Measurements from ENCODE around the gene PLA2G4A.

Gene PLA2G4A

DNA sequence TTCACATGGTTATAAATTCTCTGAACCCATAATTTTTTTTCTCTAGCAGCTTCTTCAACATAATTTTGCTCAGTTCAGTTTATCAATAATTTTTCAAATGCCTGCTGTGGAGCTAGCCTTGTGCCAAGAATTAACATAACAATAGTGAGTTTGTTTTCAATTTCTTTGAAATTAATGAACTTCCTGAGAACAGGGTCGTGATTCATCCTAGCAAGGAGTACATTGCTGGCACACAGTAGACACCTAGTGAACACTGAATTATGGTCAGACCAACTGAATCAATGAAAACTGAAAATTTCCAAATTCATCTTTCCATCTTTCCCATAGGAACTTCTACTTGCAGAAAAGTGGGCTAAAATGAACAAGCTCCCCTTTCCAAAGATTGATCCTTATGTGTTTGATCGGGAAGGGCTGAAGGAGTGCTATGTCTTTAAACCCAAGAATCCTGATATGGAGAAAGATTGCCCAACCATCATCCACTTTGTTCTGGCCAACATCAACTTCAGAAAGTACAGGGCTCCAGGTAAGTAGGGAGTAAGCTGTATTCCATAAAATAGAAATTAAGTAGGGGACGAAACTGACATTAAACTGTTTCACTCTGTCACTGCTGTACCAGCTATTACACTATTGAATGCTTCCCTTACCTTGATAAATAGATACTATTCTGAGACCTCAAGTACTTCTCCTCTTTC, 148.7 kb downstream of the PLA2G4A start:
- DNase-seq (ENCODE audit: low spot score) = no peak

DNA sequence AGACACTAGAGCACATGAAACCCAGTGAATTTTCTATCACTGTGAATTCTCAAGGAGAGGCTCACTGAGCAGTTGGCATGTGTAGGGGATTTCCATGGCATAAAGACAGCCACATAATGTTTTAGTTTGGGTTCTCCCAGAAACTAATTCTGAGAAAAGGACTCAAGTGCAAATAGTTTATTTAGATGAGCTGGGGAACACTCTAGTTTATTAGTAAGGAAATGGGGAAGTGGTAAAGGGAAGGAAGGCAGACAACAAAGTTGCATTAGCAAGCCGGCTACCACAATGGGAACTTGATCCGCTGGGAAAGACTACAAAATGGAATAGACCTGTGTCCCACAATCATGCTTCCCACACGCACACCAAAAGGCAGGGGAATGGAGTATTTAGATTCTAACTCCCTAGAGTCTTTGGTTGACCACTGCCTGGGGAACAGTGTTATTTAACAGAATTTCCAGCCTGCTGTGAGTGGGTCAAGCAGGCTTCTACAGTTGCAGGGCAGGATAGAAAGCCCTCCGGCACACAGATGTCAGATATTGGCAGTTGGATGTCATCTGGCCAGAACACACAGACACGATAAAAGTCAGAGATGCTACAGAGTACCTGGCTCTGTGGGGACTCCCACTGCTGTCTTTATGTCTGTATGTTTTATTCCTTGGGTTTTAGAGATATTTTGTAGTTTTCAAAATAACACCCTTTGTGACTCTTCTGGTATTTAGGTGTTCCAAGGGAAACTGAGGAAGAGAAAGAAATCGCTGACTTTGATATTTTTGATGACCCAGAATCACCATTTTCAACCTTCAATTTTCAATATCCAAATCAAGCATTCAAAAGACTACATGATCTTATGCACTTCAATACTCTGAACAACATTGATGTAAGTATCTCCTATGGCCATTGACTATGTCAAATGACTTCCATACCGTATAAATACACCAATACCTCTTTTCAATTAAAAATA, 150.1 kb downstream of the PLA2G4A start:
- no peak for DNase-seq (ENCODE audit: low spot score)

- DNase-seq (ENCODE audit: low spot score) = no peak
Observed at GRCh38 chr1:186980400-186980799, 151.7 kb downstream of the PLA2G4A start.

GRCh38 chr1:186982116-186982515, 153.4 kb downstream of the PLA2G4A start:
- no peak for DNase-seq (ENCODE audit: low spot score)

- no peak for DNase-seq (ENCODE audit: low spot score)
Observed at GRCh38 chr1:186983327-186983726, 154.6 kb downstream of the PLA2G4A start.

- DNase-seq (ENCODE audit: low spot score) = peak; percentile 24
Observed at GRCh38 chr1:186984959-186985358, 156.2 kb downstream of the PLA2G4A start.

DNA sequence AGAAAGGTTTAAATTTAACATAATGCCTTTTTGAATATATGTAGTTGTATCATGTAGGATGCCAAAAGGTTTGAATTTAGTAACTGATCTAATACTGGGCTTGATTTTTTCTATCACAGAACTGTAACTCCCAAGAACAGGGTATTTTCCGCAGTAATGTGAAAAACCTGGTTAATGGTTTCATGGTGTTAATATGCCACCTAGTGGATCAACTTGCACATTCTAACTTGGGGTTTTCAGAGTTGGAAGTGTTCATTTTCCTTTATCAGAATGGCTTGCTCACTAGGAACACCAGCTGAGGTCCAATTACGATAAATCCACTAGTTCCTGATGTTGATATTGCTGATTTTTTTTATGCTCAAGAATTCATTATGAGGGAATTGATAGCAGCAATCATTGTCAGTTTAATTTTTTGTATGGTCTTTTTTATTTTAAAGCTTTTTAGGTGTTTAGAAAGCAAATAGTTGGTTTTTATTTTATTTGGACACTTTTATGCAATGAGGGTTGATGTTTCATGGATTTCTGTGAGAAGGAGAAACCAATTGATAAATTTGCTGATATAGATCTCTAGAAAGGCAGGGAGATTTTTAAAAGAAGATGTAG, 157.2 kb downstream of the PLA2G4A start:
- DNase-seq (ENCODE audit: low spot score) = peak; percentile 39

- DNase-seq (ENCODE audit: low spot score) = no peak
Observed at GRCh38 chr1:186987065-186987464, 158.3 kb downstream of the PLA2G4A start.

DNA sequence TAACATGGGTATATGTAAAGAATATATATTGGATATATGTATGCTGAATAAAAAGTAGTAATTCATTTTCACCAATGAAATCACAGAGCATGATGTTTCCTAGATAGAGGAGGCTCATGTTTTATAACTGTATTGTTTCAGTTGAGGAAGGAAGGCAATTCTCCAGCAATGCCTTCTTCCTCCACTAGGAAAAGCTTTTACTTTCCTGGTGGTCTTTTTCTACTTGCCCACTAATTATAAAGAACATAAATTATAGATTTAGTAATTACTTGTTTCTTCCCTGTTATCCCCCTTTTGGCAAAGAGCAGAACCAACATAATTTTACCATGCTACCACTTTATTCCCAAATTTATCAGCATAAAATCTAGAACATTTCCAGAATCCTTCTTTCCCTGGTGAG, 159.0 kb downstream of the PLA2G4A start:
- DNase-seq (ENCODE audit: low spot score) = no peak

GRCh38 chr1:186993996-186994395, 165.2 kb downstream of the PLA2G4A start:
- no peak for DNase-seq (ENCODE audit: low spot score)

- no peak for DNase-seq (ENCODE audit: low spot score)
Observed at GRCh38 chr1:186994897-186995296, 166.1 kb downstream of the PLA2G4A start.

- no peak for DNase-seq (ENCODE audit: low spot score)
Observed at GRCh38 chr1:186996816-186997215, 168.1 kb downstream of the PLA2G4A start.

GRCh38 chr1:186997877-186998276, 169.1 kb downstream of the PLA2G4A start:
- DNase-seq (ENCODE audit: low spot score) = no peak

- no peak for DNase-seq (ENCODE audit: low spot score)
Observed at GRCh38 chr1:186999506-186999905, 170.8 kb downstream of the PLA2G4A start.

DNA sequence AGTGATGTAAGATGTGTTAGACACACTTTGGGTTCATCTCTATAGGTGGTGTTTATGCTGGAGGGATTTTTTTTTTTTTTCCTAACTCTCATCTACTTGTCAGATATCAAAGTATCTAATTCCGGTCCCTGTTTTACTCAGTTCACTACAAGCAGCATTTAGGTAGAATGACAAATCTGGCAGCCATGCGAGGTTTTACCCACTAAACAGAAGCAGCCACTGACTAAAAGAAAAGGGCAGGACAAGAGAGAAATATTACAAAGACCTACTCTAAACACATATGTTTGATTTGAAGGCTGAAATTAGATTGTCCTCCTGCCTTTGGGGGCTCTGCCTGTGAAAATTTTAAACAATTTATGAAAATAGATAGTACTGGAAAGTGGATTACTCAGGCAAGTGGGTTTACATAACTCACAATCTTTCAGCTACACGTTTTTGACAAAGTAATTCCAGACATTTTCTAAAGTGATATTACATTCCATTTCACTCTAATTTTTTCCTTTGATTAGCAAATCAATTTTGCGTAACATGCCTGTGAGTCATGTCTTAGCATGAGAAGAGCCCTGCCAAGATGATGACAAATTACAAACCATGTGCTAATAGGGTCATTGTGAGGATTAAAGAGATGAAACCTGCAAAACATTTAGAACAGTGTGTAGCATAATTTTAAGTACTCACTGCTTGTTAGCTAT, 172.6 kb downstream of the PLA2G4A start:
- no peak for DNase-seq (ENCODE audit: low spot score)

GRCh38 chr1:187003353-187003752, 174.6 kb downstream of the PLA2G4A start:
- DNase-seq (ENCODE audit: low spot score) = no peak

- no peak for DNase-seq (ENCODE audit: low spot score)
Observed at GRCh38 chr1:187006896-187007295, 178.1 kb downstream of the PLA2G4A start.

GRCh38 chr1:187009320-187009719, 180.6 kb downstream of the PLA2G4A start:
- no peak for DNase-seq (ENCODE audit: low spot score)

GRCh38 chr1:187010571-187011309, 182.0 kb downstream of the PLA2G4A start:
- DNase-seq (ENCODE audit: low spot score) = no peak

DNA sequence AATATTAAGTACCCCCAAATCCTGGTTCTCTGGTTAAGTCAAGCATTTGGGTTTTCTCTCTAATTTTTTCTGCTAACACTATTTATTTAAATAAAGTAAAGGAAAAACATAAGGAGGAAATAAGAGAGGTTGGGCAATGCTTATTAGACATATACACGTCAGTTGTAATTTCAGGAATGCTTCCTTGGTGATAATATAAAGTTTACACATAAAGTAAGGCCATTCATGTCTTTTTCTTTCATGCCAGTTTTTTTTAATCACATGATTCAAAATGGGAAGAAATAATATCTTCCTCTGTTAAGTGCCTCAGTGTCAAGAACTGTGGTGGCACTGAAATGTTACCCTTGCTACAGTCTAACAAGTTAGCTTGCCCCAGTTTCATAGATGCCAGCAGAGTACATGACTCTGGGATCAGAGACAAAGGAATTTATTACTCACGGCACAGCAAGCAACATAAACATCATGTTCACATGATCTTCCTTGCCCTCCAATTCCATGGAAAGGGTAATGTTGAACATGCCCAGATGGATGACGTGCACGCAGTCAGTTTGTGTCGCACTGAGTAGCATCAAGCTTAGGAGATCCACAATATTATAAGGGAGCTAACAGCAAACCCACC, 184.9 kb downstream of the PLA2G4A start:
- DNase-seq (ENCODE audit: low spot score) = no peak

DNA sequence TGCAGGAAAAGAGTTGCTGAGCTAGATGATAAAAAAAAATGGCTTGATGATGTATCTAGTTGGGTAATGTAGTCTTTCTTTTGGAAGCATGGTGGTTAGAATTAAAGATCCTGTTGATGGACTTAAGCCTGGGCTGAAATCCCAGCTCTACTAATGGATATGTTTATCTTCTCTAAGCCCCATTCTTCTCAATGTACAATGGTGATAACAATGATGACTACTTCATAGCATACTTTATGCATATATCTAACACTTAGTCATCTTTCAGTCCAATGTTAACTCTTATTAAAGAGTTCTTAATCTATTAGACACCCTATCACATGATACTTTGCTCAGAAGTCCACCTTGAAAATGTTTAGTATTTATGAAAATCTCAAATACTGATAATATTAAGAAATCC, 189.5 kb downstream of the PLA2G4A start:
- DNase-seq (ENCODE audit: low spot score) = no peak
